ENCODE measurements around the gene BAHCC1.

Gene BAHCC1

DNA sequence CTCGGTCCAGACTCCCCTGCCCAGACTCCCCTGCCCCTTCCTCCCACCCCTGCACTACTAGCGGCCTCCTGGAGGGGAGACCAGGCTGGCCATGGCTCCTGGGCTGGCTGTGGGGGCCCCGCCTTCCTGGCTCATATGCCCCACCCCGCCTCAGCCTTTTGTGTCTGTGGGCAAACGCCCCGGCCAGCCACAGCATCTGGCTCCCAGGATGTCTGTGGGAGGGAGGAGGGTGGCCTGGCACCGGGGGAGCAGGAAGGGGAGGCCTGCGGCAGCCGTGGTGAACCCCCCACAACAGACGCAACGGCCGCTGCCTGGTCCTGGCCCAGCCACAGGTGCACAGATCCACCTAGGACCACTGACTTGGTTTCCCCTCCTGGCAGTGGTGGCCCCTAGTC, 32.9 kb downstream of the BAHCC1 start:
- no peak for DNase-seq

DNA sequence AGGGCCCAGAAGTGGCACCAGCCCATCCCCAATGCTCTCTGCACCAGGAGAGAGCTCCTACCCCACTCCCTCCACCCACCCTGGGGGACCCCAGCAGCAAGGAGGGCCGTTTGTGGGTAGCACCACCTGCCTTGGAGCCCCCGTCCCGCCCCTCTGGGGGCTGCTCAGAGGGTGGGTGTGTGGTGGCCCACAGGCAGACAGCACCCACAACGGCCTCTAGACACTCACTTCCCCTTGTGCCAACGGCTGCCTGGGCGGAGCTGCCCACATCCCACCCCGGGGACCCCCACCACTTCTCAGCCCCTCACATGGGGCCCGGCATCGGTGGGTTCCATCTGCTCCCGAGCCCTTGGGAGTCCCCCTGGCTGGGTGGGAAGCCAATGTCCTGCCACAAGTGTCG, 33.3 kb downstream of the BAHCC1 start:
- no peak for DNase-seq

DNA sequence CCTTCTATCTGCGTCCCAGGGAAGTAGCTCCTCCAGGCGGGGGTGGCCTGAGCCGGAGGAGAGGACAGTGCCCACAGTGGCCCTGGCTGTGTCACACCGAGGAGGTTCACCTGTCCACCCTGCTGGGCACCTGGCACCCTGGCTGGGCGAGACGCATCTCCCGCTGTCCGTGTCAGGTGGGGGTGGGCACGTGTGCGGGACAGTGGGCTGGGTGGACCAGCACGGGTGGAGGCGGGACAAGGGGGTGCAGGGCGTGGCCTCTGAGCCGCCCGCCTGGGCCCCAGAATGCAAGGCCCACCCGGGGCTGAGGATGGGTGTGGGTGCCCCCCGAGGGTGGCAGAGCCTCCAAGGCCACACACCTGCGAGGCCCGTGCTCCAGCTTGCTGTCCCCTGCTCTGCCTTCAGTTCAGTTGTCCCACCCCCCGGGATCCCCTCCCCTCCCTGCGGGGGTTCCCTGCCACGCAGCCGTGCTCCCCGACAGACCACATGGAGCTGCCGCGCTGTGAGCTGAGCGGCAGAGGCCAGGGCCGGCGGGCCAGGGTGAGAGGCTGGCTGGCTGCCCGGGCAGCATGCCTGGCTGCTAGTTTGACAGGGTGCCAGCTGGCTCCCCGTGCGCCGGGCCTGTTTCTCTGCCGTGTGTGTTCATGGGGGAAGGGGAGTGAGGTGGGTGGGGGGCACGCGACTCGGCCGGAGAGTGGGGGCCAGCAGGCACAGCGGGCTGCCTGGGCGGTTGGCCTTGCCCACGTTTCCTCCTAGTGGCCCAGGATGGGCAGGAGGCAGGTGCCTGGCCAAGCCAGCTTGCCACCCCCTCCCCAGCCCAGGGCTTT, 33.9 kb downstream of the BAHCC1 start:
- DNase-seq = no peak

DNA sequence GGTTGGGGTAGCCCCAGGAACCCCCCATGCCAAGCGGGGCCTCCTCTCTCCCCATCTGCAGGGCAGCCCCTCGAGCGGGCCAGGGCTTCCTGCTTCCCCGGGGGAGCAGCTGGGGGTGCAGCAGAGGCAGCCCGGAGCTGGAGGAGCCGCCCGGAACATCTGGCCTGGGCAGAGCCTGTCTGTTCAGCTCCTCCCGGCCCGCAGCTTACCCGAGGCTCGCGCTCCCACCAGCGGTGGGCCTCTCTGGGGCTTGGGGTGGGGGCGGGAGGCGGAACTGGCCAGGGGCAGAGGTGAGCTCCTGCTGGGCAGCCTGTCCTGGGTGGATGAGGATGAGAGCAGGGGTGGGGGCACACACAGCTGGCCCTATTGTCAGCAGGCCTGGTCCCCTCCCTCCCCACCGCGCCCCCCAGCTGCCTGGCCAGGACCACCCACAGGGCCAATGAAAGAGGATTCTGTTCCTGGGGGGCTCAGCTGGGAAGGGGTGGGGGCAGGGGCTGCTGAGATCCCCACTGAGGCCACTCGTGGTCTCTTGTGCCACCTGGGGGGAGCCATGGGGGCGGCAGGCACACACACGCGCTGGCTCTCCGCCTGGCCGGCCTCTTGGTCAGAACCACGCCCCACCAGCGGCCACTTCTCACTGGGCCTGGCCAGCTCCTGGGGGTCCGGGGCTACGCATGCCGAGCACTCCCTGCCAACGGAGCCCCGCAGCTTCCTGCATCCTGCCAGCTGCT, 34.7 kb downstream of the BAHCC1 start:
- DNase-seq = no peak

DNA sequence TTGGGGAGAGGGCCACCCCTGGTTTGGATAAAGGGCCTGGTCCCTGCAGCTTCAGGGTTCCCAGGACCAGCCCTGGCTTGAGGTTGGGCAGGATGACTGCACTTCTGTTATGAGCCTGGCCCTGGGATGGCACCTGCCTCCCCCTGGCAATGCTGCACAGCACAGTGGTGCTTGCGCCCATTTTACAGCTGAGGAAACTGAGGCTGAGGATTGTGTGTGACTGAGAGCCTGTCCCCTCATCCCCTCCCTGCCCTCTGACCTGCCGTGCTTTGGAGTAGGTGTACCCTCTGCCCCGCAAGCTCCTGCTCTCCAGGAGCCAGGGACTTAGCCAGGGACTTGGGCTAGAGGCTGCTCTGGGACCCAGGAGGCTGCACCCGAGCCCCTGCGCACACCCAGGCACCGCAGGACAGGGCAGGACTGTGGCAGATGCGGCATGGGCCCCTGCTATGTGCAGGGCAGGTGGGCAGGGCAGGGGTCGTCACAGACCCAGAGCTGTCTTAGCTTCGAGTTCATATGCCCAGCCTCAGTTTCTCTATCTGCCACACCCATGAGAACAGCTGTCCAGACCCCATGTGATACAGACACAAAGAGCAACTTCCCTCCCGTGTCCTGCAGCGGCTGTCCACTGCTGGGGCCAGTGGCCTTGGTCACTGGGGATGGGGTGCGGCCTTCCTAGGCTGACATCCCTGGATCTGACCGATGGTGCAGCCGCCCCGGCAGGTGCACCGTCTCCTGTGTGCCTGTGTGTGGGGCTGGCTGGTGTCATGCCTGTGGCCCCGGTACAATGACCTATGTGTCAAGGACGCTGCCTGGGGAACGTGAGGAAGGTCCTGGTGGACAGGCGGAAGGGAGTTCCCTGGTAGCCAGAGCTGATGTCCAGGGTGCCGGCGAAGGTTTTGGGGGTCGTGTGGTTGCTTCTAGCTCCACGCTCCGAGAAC, 36.6 kb downstream of the BAHCC1 start:
- no peak for DNase-seq

DNA sequence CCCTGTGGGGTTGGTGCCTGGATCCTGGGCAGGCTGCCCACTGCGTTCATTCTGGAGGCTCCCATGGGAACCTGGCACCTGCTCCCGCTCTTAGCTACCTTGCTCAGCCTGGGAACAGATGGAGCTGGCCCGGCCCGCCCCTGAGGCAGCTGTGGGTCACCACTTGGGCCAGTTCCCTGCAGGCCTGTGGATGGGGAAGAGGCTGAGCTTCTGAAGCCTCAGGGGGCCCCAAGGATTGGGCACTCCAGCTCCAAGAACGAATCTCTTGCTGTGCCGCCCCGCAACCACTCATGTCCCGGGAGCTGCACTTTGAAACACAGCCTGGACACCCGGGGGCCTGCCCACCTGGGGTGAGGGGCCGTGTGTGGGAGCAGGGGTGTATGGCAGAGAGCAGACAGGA, 37.7 kb downstream of the BAHCC1 start:
- DNase-seq = no peak

DNA sequence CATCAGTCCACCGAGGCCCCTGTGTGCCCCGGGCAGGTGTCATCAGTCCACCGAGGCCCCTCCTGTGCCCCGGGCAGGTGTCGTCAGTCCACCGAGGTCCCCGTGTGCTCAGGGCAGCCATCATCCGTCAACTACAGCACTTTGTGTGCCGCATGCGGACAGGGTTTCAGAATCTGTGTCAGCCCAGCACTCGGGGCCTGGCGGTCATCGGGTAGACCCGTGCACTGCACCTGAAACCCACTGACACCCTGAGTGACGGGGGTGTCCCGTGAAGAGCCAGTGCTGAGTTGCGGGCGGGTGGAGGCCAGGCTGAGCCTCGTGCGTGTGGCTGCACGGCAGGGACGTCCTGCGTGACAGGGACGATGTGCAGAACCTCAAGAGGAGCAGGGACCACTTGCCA, 38.4 kb downstream of the BAHCC1 start:
- no peak for DNase-seq

DNA sequence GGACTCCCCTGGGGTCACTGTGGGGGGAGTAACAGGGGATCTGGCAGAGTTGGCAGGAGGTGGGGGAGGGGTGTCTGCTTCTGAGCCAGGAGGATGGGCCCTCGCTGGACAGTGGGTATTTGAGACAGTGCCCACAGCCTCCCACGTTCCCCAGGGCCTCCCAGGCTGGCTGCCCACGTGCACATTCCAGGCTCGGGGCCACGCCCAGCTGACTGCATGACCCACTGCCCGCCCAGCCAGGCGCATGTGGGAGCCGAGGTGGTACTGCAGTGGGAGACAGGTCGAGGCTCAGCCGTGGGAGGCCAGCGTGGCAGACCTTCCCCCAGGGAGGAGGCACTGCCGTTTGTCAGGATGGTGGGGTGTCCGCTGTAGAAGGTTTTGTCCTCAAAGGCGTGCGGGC, 38.8 kb downstream of the BAHCC1 start:
- DNase-seq = no peak

DNA sequence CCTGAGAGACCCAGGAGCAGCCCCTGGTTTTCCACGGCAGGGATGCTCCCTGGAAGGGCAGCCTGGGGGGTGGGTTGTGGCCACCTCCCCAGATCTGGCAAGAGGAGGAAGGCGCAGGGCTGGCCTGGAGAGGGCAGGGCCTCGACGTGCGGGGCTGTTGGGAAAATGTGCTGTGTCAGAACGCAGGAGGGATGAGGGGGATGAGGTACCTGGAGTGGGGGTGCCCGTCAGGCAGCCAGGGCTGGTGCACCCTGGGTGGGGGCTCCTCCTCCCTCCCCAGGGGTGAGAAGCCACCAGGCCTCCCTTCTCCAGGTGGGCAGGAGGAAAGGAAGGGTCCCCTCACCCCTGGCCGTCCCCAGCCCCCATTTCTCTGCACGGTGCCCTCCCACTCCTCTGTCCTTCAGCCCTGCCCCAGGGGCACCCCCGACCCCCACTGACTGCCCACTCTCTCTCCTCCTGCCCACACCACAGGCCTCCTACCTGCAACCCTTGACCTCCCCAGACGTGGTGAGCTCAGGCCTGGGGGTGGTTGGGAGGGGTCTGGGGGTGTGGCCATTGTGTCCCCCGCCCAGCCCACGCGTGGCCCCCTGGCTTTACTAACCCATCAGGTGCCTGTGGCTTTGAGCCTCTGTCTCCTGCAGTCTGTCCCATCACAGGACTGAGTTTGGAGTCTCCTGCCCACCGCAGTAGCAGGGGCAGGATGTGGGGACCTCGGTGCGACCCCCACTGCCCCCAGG, 39.6 kb downstream of the BAHCC1 start:
- DNase-seq = no peak

DNA sequence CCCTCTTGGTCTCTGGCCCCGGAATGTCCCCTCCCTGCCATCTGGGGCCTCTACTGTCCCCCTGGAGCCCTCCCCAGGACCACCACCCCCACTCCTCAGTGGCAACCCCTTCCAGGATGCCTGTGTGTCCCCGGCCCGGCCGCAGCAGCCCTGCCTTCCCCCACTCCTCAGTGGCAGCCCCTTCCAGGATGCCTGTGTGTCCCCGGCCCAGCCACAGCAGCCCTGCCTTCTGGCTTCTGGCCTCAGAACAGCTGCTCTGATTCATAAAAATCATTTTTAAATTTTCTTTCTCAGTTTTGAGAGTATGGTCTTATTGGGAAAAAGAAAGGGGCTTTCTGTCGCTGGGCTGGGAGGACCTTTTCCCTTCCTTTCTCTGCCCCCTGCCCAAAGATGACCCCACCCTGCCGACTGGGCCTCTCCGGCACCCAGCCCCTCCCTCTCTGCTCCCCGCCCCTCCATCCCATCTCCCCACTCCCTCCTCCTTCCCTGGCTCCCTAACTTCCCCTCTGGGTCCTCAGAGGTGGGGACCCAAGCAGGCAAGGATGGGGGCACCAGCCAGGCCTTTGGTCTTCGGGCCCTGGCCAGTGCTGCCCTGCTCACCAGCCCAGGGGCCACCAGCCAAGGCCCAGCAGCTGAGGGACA, 40.5 kb downstream of the BAHCC1 start:
- DNase-seq = no peak

DNA sequence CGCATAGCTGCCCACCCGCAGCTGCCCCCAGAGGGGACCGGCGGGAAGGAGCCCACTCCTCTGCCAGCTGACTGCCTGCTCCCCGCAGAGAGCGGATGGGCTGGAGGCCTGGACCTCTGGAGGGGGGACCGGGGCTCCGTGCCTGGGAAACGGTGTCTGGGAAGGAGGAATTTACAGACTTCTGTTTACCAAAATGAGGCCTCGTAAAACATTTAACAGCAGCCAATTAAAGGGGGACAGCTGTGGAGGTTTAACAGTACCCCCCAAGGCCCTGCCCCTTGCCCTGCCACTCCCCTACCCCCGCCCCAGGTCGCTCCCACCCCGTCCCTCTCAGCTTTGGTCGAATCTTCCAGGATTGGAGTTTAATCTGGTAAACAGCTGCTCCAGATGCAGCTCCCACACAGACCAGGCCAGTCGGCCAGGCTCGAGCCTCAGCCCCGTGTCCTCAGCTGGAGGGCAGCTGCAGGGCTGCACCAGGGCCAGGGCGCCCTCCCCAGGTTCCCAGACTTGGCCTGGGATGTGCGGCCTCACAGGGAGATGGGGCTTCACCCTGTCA, 41.1 kb downstream of the BAHCC1 start:
- no peak for DNase-seq

DNA sequence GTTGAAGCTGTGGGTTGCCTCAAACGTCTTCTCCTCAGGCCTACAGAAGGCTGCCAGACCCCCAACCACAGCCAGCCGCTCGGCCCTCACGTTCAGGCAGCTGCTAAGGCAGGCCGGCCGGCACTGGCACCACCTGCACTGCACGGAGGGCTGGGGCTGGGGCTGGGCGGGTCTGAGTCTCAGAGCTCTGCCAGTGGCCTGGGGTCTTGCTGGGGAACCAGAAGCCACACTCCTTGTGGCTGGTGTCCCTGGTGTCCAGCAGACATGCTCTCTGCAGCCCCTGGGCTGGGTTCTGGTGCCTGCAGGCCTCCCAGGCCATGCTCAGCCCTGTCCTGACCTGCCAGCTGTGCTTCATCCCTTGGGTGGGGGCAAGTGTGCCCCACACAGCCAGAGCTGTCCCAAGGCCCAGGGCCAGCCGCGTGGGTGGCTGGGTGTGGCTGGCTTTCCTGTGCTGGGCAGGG, 42.0 kb downstream of the BAHCC1 start:
- DNase-seq = no peak

DNA sequence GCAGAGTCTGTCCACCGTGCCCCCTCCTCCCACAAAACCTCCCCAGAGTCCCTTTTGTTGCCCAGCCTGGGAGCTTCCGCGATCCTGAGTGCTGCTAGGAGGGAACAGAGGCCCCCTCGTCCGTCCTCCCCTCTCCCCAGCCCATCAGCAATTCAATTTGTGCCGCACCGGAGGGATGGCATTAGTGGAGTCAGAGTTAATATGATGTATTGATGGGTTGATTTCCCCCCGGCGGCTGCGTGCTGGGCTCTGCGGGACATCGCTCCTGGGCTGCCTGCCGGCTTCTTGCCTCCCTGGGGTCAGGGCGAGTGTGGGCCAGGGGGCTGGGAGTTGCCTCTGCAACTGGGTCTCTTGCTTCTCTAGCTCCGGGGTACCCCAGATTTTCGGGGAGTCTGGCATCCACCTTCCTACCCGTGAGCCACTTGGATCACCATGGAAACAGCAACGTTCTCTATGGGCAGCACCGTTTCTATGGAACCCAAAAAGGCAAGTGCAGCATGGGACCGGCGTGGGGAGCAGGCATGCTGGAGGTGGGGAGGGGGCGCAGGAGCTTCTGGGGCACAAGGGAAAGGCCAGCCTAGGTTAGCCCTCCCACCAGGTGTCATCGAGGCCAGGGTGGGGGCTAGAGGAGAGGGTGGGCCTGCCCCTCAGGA, 42.9 kb downstream of the BAHCC1 start:
- no peak for DNase-seq

DNA sequence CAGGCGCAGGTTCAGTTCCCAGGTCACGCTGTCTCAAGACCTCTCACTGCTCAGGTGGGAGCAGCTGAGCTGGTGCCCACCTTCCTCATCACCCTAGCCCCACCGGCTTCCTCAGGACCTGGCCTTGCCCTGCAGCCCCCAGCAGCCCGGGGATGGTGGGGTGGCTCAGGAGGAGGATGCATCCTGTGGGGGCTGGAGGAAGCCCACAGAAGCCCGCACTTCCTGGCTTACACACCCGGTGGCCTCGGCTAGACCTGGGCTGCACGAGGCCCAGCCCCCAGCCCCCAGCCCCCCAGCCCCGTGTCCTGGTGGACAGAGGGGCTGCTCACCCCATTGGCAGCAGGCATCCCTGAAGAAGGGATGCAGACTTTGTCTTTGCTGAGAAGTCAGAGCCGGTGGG, 43.4 kb downstream of the BAHCC1 start:
- DNase-seq = no peak

DNA sequence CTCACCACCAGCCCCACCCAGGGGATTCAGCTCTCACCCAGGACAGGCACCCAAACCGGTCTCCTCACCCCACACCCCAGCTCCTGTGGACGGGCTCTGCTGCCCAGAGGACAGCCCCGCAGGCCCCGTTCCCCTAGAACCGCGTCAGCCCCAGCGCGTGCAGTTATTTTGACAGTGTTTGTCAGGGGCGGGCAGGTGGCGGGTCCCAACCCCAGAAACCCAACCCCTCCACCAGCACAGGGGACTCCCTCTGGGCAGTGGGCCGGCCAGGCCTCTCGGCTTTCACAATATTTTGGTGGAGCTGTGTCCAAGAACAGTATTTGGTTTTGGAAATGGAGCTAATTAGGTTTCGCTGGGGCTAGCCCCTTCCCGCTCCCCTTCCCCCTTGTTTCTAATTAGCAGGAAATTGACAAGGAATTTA, 44.8 kb downstream of the BAHCC1 start:
- DNase-seq = no peak

DNA sequence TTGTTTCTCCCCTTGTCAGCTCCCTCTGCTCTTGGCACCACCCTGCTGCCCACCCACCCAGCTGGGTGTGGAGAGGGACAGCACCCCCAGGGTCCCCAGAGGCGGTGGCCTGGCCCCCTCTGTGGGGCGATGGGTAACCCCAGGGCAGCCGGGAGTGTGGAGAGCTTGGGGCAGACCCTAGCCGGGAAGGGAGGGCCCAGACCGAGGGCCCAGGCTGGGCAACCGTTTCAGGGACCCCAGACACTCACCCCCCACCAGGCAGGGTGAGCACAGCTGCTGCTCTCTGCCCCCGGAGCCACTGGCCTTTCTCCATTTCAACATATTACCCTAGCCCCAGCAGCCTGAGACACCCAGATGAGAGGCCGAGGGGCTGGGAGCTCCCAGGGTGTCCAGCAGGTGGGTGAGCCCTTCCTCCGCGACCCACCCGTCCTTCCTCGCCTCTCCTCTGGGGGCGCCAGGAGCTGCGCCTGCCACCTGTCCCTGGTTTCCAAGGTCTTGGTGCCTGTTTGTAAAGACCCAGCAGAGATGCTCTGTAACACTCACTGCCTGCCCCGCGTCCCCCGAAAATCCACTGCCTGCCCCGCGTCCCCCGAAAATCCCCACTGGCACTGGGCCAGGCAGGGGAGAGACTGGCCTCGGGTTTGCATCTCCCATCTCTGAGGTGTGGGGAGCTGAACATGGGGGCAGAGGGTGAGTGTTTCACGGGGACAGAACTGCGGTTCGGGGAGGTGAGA, 45.4 kb downstream of the BAHCC1 start:
- peak; percentile 26 for DNase-seq

DNA sequence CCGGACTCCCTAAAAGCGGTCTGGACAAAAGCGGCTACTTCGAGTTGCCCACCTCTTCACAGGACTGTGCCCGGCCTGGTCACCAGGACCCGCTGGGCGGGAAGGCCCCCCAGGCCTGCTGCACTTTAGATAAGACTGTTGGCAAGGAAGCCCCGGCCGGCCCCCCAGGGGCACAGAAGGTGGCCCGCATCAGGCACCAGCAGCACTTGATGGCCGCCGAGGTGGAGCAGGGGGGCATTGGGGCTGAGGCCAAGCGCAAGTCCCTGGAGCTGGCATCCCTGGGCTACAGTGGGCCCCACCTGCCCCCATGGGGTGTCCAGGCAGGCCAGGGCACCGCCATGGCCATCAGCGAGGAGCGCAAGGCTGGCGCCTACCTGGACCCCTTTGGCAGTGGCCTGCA, 47.5 kb downstream of the BAHCC1 start:
- DNase-seq = no peak

DNA sequence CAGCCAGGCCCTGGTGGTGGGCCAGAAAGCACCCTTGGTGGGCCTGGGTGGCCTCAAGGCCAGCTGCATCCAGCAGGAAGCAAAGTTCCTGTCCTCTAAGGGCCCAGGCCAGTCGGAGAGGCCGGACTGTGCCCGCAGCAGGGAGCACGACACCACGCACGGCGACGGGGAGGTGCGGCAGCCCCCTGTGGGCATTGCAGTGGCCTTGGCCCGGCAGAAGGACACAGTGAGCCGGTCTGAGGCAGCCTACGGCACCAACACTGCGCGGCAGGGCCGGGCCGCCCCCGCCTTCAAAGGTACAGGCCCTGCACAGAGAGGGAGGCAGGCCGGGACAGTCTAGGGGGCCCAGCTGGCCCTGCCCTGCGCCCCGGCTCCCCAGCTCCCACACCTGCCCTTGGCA, 48.0 kb downstream of the BAHCC1 start:
- DNase-seq = no peak

DNA sequence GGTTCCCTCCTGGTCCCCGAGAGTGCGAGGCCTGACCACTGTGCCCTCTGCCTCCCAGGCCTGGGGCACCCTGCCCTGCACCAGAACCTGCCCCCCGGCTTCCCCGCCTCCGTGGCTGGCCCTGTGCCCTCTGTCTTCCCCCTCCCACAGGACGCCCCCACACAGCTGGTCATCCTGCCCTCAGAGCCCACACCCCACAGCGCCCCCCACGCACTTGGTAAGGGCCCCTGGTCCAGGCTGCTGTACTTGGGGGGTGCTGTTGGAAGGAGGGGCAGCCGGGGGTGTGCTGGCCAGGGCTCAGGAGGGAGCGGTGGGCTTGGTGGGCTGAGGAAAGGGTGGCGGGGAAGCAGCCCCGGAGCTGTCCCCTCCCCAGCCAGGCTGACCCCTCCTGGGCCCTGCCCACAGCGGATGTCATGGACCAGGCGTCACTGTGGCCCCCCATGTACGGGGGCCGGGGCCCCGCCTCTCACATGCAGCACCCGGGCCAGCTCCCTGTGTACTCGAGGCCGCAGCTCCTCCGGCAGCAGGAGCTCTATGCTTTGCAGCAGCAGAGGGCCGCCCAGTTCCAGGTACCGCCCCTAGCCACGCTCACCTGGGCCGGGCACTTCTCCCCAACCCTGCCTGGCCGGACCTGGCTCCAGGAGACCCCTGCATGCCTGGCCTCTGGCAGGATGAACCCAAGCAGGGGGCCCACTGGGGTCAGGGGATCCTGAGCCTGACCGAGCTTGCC, 49.5 kb downstream of the BAHCC1 start:
- no peak for DNase-seq

All from activated CD4-positive, alpha-beta T cell treated with anti-CD3 and anti-CD28 coated beads, Interleukin-2, Interleukin-6, amounts not matched to agents 100 ng/mL and 50 ng/mL, durations not matched to agents 16 hours and 8 hours (primary cell).